Keratinocyte (primary cell): ENCODE results near the gene HSFX3. TPM values are rescaled to one million over a fixed set of nuclear protein-coding genes. Genes with fewer than 3 reads are reported as not detected.

Source experiments
- DNase-seq: peaks from one replicate; pipeline ENCODE4 v3.0.0-alpha.2; 2011; ENCODE audit warnings: low read depth, missing footprints, low spot score
- FAIRE-seq: peaks from 2 replicates; lab custom pipeline; 2011; peaks lifted over from hg19 to GRCh38; lab: Jason Lieb, UNC
- H2AFZ ChIP-seq: 2 replicates; pipeline ENCODE4 v1.6.0; 2012; ENCODE audit warnings: low read length, control low read depth, inconsistent platforms; ENCODE audit not compliant: control insufficient read depth
- H3K27ac ChIP-seq: 2 replicates; pipeline ENCODE4 v1.5.1; 2011; ENCODE audit warnings: low read length; ENCODE audit not compliant: control insufficient read depth, insufficient read depth
- H3K27me3 ChIP-seq: 3 replicates; pipeline ENCODE4 v1.6.0; 2011; ENCODE audit warnings: low read length; ENCODE audit not compliant: control insufficient read depth, insufficient read depth; ENCODE audit errors: extremely low read depth
- H3K36me3 ChIP-seq, 2 experiments: 2 replicates in 1 of 2; 3 replicates in 1 of 2; pipeline ENCODE4 v1.5.1; 2011; ENCODE audit warnings: low read length in 2 of 2, mild to moderate bottlenecking in 1 of 2; ENCODE audit not compliant: control insufficient read depth in 2 of 2, insufficient read depth in 2 of 2; ENCODE audit errors: extremely low read depth in 1 of 2
- H3K4me1 ChIP-seq: 3 replicates; pipeline ENCODE4 v1.5.1; 2011; ENCODE audit warnings: low read length; ENCODE audit not compliant: control insufficient read depth, insufficient read depth; ENCODE audit errors: extremely low read depth
- H3K4me2 ChIP-seq: 3 replicates; pipeline ENCODE4 v1.6.0; 2011; ENCODE audit warnings: low read depth, low read length; ENCODE audit not compliant: control insufficient read depth, insufficient read depth; ENCODE audit errors: extremely low read depth
- H3K4me3 ChIP-seq, 3 experiments: fragments of 200-600 bp in 1 of 3; sonication (generic) in 1 of 3; 2 replicates in 2 of 3; 3 replicates in 1 of 3; pipeline ENCODE4 v1.5.1; 2011 to 2016; ENCODE audit warnings: low read length in 3 of 3, mild to moderate bottlenecking in 3 of 3, control low read depth in 2 of 3, inconsistent platforms in 1 of 3, low read depth in 1 of 3, mixed read lengths in 1 of 3, mixed run types in 1 of 3, moderate library complexity in 1 of 3; ENCODE audit not compliant: control insufficient read depth in 2 of 3, insufficient read depth in 2 of 3; ENCODE audit errors: extremely low read depth in 1 of 3
- H3K79me2 ChIP-seq: 2 replicates; pipeline ENCODE4 v1.6.0; 2012; ENCODE audit warnings: low read length; ENCODE audit not compliant: control insufficient read depth, insufficient read depth
- H3K9ac ChIP-seq: 3 replicates; pipeline ENCODE4 v1.6.0; 2011; ENCODE audit warnings: low read length; ENCODE audit not compliant: control insufficient read depth, insufficient read depth; ENCODE audit errors: extremely low read depth
- H3K9me1 ChIP-seq: 3 replicates; pipeline ENCODE4 v1.6.0; 2011; ENCODE audit warnings: low read length; ENCODE audit not compliant: control insufficient read depth, insufficient read depth; ENCODE audit errors: extremely low read depth
- H3K9me3 ChIP-seq: 2 replicates; pipeline ENCODE4 v1.5.1; 2012; ENCODE audit warnings: low read depth, low read length; ENCODE audit not compliant: control insufficient read depth
- H4K20me1 ChIP-seq: 3 replicates; pipeline ENCODE4 v1.6.0; 2011; ENCODE audit warnings: low read length; ENCODE audit not compliant: control insufficient read depth, insufficient read depth; ENCODE audit errors: extremely low read depth
- EZH2 ChIP-seq: IDR thresholded peaks from one replicate; pipeline ENCODE4 v1.6.1; 2012; ENCODE audit warnings: inconsistent platforms, mild to moderate bottlenecking, low read length, moderate library complexity
- dilution Hi-C: fragments of 300-500 bp; cut with MboI; formaldehyde crosslinking; loops from one replicate; pipeline ENCODE4 v1.7.0; 2020; ENCODE audit warnings: low sequenced_read_pairs; ENCODE audit not compliant: extremely low pct_ligation_motif_present
- polyA plus RNA-seq, 5 experiments: library from polyadenylated mRNA; depleted of rRNA in 3 of 5; stranded (reverse) in 3 of 5; stranded (forward) in 1 of 5; unstranded in 1 of 5; fragments of >200 nt; gene quantifications; 1 replicate in 1 of 5; 2 replicates in 3 of 5; 3 replicates in 1 of 5; pipeline versions ENCODE4 v1.2.1 to v1.2.3, GENCODE V29; 2011 to 2012; ENCODE audit warnings: missing spikeins in 2 of 5, low read depth in 1 of 5, low replicate concordance in 1 of 5
- TF ChIP-seq, protein P1 (sequence below), 3 experiments: IDR thresholded peaks in 1 of 3; conservative IDR thresholded peaks in 1 of 3; optimal IDR thresholded peaks in 1 of 3; 2 replicates in 2 of 3; 3 replicates in 1 of 3; pipeline versions ENCODE3 to v1.5.1; 2011; ENCODE audit warnings: low read length in 3 of 3, mild to moderate bottlenecking in 3 of 3, moderate library complexity in 2 of 3, control low read depth in 1 of 3, inconsistent platforms in 1 of 3; ENCODE audit not compliant: insufficient read depth in 2 of 3; ENCODE audit errors: extremely low read depth in 1 of 3

The HSFX3 gene
- polyA plus RNA-seq, 1 donor (not counting 4 experiments of a cell fraction or from before 2014, with no cell fraction given) = not detected

DNA sequence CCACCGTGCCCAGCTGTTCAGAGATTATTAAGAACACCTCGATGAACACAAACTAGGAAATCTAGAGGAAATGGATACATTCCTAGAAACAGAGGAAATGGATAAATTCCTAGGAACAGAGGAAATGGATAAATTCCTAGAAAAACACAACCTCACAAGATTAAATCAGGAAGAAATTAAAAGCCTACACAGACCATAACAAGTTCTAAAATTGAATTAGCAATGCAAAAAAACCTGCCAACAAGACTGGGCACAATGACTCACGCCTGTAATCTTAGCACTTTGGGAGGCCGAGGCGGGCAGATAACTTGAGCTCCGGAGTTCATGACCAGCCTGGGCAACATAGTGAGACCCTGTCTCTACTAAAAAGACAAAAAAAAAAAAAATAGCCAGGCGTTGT, 31.5 kb downstream of the HSFX3 start:
- Histone ChIP-seq H3K36me3 (no peaks in the 10 kb centered on the region), H3K27ac (no peak overlapping the region), H3K4me3 (no peak overlapping the region), H2AFZ (no peak overlapping the region), H3K9me1 (no peaks in the 10 kb centered on the region), H3K27me3 (no peaks in the 10 kb centered on the region), H3K4me1 (no peaks in the 10 kb centered on the region), H3K9me3 (no peaks in the 10 kb centered on the region), H3K4me2 (no peak overlapping the region), H4K20me1 (no peaks in the 10 kb centered on the region), H3K9ac (no peak overlapping the region), H3K79me2 (no peaks in the 10 kb centered on the region)
- DNase-seq (no peak), FAIRE-seq (no peak)
- dilution Hi-C loops = no loop called here
- TF ChIP-seq EZH2 = no peak
- TF ChIP-seq, protein P1, sequence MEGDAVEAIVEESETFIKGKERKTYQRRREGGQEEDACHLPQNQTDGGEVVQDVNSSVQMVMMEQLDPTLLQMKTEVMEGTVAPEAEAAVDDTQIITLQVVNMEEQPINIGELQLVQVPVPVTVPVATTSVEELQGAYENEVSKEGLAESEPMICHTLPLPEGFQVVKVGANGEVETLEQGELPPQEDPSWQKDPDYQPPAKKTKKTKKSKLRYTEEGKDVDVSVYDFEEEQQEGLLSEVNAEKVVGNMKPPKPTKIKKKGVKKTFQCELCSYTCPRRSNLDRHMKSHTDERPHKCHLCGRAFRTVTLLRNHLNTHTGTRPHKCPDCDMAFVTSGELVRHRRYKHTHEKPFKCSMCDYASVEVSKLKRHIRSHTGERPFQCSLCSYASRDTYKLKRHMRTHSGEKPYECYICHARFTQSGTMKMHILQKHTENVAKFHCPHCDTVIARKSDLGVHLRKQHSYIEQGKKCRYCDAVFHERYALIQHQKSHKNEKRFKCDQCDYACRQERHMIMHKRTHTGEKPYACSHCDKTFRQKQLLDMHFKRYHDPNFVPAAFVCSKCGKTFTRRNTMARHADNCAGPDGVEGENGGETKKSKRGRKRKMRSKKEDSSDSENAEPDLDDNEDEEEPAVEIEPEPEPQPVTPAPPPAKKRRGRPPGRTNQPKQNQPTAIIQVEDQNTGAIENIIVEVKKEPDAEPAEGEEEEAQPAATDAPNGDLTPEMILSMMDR (optimal IDR thresholded peaks at IDR 0.05 in 1 of 3, IDR thresholded peaks at IDR 0.05 in 1 of 3, conservative IDR thresholded peaks at IDR 0.05 in 1 of 3; ENCODE audit: extremely low read depth in 1 of 3, insufficient read depth in 2 of 3, low read length in 3 of 3) = no peak

DNA sequence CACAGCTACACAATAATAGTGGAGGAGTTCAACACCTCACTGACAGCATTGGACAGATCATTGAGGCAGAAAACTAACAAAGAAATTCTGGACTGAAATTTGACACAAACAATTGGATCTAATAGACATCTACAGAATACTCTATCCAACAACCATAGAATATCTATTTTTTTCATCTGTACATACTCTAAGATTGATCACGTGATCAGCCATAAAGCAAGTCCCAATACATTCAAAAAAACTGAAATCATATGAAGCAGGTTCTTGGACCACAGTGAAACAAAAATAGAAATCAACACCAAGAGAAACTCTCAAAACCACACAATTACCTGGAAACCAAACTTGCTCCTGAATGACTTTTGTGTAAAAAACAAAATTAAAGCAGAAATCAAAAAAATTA, 32.4 kb downstream of the HSFX3 start:
- Histone ChIP-seq H3K27ac (no peak overlapping the region), H3K4me1 (peaks cover 3% of the 10 kb centered on the region), H3K9me3 (no peaks in the 10 kb centered on the region), H3K4me3 (no peak overlapping the region), H3K9ac (no peak overlapping the region), H2AFZ (no peak overlapping the region), H4K20me1 (no peaks in the 10 kb centered on the region), H3K27me3 (no peaks in the 10 kb centered on the region), H3K9me1 (no peaks in the 10 kb centered on the region), H3K4me2 (no peak overlapping the region), H3K79me2 (no peaks in the 10 kb centered on the region), H3K36me3 (no peaks in the 10 kb centered on the region)
- FAIRE-seq (no peak), DNase-seq (no peak)
- dilution Hi-C loops = no loop called here
- no peak for TF ChIP-seq EZH2
- TF ChIP-seq, protein P1 (optimal IDR thresholded peaks at IDR 0.05 in 1 of 3, IDR thresholded peaks at IDR 0.05 in 1 of 3, conservative IDR thresholded peaks at IDR 0.05 in 1 of 3; ENCODE audit: extremely low read depth in 1 of 3, insufficient read depth in 2 of 3, low read length in 3 of 3) = no peak
